GM19035 (cell line): ENCODE results near the gene SLC41A3.

Experiments
- ATAC-seq: cut with Tn5 transposase; IDR thresholded peaks from one replicate; pipeline ENCODE4 v1.9.1; 2021; ENCODE audit not compliant: unreplicated experiment

The SLC41A3 gene

DNA sequence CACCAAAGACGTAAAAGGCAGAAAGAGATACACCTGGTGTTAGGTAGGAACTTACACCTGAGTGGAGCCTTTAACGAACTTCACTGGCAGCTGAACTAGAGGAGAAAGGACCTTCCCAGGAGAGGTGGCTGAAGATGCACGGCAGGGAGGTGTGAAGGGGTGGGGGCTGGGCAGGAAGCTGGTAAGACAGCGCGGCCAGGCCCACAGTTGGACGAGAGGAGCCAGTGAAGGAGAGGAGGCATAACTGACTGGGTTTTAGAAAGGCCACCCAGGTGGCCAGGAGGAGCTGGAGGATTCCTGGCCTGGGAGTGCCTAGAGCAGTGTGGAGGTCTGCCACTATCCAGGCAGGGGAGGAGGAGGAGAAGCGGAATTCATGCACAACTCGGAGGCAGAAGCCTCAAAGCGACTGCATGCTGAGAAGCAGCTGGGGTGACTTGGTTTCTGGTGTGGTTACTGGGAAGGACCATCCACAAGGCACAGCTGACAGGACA, 51.9 kb downstream of the SLC41A3 start:
- no peak for ATAC-seq

DNA sequence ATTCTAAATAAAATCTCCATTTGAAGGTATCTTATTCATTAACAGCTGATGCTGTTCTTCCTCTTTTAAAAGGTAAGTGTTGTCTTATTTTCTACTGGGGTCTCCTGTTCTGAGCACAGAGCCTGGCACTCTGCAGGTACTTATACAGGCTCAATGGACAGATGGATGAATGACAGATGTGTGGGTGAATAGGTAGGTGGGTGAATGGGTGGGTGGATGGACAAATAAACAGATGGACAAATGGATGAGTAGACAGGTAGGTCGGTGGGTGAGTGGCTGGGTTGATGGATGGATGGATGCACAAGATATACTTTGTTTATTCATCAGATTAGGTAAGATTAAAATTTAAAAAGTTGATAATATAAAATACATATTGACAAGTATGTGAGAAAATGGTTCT, 53.5 kb downstream of the SLC41A3 start:
- ATAC-seq = no peak

DNA sequence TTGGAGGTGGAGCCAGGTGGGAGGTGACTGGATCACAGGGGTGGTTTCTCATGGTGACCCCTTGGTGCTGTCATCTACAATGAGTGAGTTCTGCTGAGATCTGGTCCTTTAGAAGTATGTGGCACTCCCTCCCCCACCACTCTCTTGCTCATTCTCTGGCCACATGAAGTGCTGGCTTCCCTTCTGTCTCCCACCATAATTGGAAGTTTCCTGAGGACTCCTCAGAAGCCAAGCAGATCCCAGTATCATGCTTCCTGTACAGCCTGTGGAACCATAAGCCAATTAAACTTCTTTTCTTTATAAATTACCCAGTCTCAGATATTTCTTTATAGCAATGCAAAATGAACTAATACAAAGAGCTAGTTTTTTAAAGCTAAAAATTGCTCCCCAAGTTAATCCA, 54.7 kb downstream of the SLC41A3 start:
- ATAC-seq = no peak

DNA sequence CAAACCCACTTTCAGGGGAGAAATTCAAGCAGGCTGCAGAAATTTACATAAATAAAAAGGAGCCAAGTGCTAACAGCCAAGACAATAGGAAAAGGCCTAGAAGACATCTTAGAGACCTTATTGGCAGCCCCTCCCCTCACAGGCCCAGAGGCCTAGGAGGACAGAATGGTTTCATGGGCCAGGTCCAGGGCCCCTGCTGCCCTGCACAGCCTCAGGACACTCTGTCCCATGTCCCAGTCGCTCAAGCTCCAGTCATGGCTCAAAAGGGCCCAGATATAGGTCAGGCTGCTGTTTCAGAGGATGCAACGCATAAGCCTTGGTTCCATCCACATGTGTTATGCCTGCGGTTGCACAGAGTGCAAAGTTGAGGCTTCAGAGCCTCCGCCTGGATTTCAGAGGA, 55.8 kb downstream of the SLC41A3 start:
- ATAC-seq = no peak

DNA sequence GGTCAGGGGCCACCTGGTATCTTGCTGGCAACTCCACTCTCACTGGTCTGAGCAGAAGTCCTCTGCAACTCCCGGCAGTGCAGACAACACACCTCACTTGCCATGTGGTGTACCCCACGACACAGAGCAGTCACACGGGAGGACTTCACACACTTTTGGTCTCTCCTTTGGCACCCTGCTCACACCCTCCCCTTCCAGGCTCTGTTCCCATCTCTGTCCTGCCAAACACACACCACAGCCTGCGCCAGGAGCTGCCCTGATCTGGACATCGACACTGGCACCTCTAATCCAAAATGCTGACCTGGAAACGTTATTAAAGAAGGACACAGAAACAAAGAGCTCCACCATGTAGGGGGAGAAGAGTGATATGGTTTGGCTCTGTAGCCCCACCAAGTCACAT, 57.2 kb downstream of the SLC41A3 start:
- ATAC-seq = no peak

DNA sequence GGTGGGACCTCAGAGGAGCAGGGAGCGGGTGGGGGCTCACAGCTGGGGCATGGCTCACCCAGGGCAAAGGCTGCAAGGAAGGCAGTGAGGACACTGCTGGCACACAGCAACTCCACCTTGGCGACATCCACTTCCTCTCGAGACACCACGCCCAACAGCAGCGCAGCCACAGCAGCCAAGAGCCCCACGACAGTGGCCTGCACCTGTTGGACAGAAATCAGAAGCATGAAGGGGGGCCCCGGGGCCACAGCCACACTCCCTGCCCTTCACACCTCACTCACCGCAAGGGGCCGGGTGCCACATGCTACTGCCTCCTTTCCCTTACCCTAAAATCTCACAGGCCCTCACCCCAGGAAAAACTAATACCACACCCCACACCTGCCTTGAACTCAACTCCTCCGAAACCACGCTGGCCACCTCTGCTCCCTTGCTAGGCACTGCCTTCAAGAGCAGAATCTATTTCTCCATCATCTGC, 57.6 kb downstream of the SLC41A3 start:
- no peak for ATAC-seq

DNA sequence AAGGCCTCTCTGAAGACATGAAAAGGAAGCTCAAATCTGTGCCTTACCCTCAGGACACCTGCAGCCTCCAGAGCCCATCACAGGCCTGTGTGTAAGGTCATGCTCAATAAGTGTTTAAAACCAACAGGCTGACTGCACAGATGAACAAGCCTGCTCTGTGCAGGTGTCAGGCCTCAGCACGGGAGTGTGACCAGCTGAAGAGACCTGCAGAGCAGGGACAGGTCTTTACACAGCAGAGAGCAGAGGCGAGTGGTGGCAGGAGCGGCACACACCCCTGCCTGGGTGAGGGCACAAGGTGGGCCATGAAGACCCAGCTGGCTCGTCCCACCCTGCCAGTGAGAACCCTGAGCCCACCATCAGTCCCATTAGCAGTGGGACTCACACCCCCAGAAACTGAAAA, 58.1 kb downstream of the SLC41A3 start:
- no peak for ATAC-seq

DNA sequence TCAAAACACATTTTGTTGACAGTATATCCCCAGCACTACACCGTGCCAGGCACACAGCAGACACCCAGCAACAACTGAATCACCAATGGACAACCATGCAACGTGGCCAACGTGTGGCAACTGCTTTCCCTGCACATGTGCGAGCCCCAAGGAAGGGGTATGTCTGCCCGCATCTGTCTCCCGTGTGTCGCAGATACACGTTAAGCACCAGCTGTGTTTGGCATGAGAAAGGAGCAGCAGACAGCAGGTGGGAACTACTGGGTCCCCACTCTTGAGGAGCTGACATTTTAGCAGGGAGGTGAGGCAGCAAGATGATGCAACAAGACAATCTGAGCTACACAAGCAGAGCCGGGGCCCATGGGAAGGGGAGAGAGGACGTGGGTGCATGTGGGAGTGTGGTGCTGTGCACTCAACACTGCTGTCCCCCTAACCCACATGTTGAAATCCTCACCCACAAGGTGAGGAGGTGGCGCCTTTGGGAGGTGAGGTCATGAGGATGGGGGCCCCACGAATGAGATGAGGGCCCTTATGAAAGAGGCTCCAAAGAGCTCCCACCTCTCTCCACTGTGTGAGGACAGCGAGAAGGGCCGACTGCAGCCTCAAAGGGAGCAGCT, 58.7 kb downstream of the SLC41A3 start:
- no peak for ATAC-seq

DNA sequence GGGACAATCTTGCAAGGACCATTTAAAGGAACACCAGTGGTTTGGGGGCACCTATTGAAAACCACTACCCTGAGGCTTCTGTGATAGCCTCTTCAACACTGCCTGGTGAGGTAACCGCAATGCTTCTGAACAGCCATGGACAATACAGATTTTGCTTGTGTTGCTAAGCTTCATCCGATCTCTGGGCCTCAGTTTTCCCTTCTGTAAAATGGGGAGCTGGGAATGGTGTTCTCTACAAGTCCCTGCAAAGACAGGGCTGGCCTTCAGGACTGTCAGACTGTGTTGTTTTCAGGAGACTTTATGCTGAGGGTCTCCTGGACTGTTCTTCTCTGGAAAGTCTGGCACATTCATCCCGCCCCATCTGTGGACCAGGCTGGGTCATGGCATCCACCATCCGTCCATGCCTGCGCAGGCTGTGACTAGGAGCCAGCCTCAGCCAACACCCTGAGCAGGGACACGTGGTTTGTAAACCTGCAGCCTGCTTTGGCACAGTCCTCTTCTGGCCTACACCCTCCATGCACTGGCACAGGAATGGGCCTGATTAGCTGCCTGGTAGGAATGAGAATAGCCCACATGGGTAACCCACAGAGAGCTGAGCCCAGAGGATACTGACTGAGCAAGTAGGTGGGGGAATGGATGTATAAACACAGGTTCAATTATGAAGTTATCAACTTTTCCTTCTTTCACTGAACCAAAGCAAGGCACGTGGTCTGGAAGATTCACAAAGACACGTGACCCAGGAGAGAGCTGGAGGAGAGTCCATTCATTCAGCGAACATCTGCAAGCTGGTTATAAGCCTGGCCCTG, 59.7 kb downstream of the SLC41A3 start:
- ATAC-seq = no peak

DNA sequence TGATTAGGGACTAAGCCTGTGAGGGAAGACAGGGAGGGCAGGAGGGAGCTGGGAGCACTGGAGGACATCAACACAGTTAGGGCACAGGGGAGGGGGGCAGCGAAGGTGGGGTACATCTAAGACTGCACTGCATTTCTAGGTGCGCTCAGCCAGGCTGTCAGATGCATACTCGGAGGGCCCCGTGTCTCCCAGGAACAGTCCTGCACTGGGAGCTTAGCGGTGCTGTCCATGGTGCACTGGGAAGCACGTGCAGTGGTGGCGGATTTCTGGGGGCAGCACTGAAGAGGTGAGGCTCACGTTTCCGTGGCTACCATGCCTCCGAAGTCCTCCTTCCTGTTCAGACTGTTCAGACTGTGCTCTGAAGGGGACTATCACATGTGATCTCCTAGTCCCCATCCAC, 60.5 kb downstream of the SLC41A3 start:
- no peak for ATAC-seq

DNA sequence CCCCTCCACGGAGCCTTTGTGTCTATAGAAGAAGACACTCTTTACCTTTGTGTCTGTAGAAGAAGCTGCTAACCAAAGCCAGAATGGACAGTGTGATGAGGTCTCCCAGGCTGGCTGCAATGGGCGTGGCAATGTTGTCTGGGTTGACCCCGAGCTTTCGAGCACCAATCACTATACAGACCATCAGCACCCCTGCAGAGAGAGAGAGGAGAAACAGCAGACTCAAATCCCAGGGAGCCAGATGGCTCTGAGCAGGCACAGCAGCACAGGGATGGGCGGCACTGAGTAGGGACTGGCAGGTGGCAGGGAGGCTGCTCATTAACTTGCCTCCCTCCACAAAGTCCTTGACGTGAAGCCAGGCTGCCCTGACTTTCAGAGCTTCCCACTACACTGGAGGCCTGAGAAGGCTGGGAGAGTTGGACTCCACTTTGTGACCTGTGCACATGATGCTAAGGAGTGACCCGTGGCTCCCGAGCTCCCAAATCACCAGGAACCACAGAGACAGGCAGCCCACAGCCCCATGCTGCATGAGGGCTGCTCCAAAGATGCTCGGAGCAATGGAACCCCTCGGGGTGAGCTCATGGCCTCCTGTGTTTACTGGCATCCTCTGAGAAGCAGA, 61.1 kb downstream of the SLC41A3 start:
- no peak for ATAC-seq

DNA sequence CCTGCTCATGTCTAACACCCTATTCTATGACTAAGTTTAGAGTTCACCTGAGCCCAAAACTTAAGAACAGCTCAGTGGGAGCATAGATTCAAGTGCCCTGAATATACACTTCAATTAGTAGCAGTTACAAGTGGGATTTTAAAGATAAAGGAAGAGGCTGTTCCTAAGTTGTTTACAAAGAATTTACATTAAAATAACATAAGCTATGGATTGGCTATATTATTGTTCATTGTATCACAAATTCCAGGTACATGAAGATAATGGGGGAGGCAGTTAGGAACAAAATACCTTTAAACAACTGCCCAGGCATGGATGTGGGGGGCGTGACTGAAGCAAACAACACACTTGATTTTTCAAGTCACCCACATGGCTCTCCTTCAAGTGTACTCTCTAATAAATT, 62.2 kb downstream of the SLC41A3 start:
- ATAC-seq = no peak

DNA sequence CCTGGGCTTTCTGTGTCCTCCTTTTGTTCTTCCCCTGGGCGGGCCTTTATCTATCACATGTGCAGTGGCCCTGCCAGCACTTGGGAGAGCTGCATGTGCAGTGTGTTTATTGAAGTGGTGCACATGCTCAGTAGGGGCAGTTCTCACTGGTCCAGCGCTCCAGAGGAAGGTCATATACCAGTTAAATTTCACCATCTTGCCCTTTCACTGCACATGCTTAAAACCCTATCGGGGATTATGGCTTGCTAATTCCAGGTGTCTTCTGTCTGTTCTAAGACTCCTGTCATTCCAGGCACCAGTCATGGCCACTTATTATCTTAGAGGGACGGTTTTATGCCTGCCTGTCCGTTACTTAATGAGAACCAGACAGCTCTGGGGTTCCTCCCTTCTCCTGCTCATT, 62.7 kb downstream of the SLC41A3 start:
- no peak for ATAC-seq

DNA sequence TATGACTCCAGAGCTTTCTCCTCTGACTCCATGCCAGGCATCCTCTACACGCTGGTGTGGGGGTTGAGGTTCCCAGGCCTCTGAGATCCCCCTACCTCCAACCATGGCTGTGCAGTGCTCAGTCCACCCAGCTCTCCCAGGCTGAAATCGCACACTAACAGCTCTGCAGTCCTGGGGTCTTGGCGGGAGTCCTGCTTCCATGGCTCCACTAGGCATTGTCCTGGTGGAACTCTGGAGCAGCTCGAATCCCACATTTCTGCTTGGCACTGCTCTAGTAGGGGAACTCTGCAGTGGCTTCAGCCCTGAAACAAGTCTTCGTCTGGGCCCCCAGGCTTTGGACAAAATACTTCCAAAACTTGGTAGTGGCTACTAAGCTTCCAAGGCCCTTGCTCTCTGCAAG, 64.2 kb downstream of the SLC41A3 start:
- no peak for ATAC-seq

DNA sequence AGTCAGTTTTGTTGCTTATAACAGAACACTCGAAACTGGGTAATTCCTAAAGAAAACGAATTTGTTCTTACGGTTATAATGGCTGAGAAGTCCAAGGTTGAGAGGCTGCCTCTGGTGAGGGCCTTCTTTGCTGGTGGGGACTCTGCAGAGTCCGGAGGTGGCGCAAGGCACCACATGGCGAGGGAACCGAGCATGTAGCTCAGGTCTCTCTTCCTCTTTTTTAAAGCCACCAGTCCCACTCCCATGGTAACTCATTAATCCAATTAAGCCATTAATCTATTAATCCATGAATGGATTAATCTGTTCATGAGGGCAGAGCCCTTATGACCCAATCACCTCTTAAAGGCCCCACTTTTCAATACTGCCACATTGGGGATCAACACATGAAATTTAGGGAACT, 64.9 kb downstream of the SLC41A3 start:
- no peak for ATAC-seq

DNA sequence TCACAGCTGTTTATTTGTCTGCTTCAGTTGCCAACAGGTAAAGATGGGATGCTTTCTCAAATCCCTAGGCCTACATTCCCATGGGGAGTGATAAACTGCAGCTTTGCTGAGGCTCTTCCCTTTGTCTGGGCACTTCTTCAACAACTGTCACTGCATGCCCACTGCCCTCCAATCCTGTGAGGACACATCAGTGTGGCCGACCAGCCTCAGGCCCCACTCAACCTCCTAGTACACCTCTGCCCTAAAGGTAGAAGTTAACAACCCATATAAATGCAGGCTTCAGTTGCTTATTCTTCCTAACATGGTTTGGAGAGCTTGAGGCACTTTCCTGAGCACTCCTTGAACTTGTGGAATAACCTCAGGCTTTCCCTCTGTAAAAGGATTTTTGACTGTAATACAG, 65.4 kb downstream of the SLC41A3 start:
- ATAC-seq = no peak

DNA sequence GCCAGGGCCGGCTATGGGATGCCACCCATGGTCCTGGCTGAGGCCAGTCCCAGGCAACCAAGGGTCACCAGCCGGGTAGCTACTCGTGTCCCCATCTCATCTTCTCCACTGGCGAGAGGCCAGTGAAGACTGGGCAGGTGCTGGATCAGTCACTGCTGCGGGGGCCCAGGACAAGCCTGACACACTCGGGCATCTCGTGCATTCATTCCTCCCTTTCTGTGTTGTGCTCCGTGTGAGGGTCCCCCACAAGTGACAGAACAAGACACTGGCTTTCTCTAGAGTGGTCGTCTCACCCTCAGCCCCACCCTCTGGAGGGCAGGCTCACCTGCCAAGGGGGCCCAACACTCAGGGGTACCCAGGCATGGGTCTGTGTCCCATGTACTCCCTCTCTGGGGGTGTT, 66.6 kb downstream of the SLC41A3 start:
- ATAC-seq = no peak

DNA sequence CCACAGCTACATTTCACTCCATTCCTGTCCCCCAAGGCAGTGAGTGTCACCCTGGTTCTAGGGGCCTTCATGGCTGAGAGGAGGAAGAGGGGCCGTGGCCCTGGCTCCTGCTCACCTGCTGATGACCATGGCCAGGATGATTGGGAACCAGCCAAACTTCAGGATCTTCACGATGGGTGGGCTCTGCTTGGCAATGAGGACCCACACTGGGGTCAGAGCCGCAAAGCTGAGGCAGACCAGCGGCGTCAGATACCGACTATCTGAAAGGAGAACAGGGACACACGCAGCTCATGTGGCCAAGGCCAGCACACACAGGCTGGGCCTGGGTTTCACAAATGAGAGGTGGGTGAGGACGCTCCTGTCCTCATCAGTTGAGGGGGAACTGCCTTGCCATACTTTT, 67.3 kb downstream of the SLC41A3 start:
- ATAC-seq = no peak

DNA sequence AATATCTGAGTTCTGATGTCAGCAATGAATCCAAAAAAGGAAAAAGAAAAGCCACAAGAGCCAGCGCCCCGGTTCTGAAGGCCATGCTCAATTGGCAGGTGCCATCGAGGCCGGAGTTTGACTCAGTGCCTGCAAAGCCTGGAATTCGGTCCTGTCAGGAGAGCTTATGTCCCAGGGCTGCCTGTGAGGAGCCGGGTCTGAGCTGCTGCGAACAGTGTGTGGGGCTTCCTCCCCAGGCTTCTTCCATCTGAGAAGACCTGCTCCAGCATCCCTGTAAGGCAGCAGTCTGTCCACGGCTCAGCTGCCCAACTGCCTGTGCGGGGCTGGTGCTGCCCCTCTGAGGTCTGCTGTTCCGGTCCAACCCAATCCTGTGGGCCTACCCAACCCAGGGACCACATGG, 68.8 kb downstream of the SLC41A3 start:
- ATAC-seq = no peak

DNA sequence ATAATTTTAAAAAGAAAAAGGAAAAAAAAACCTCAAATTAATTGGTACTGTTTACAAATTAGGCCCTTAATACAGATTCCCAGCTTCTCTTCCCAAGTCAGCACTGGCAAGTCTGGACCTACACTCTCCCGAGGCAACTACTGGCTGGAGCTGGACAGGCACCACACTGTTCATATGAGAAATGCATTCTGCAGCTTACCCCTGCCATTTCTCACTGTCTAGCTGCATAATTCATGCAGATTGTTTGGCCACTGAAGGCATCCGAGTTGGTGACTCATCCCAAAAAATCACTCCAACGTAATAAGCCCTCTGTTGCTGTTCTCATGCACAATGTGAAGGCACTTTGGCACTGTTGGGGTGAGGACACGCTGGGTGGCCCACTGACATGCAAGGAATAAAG, 69.7 kb downstream of the SLC41A3 start:
- no peak for ATAC-seq

DNA sequence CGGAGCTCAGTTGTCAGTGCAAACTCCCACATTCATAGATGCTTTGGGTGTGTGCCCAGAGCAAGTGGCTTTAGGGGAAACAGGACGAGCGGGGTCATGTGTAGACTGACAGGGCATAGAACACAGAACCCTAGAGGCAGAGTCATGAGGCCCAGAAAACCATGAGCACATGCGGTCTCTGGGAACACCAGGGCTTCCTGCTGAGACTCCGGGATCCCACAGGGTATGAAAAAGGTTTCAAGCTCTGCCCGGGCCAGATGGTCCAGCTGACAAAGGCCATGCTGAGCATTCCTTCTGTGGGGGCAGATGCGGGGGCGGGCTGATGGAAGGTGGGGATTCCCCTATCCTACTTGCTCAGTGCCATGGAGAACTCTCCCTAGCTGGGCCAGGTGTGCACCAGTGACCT, 70.2 kb downstream of the SLC41A3 start:
- ATAC-seq = no peak

DNA sequence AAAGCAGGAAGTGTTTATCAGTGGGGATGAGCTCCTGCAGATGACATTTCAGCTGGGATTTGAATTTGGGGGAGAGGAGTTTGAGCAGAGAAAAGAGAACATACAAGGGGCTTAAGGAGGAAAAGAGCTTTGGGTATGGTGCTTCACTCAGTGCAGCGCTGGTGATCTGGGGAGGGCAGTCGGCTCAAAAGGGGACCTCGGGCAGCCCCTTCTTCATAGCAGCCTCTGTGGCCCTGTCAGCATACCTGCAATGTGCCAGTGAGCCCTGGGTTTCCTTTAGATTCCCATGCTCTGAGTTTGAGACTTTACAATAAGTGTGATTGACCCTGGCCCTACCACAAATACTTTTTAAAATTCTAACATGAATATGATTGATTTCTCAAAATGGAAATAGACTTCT, 74.7 kb downstream of the SLC41A3 start:
- ATAC-seq = no peak
